Activated T-cell treated with anti-CD3 and anti-CD28 coated beads for 24 hours (primary cell): Measurements from ENCODE around the gene SGMS1.
"Not testable (repeated sequence)": the region's sequence is repeated elsewhere in the genome, so short reads cannot be mapped to it uniquely, and the experiment has no call there.

Source experiments
- DNase-seq: peaks from one replicate; pipeline ENCODE4 v3.0.0-alpha.2; 2020; ENCODE audit warnings: low read depth

Gene SGMS1

GRCh38 chr10:50304660-50305059, 319.1 kb downstream of the SGMS1 start:
- DNase-seq: no peak

GRCh38 chr10:50299948-50300669, 323.6 kb downstream of the SGMS1 start:
- DNase-seq: no peak

- no peak for DNase-seq
Measured at GRCh38 chr10:50295367-50295766, 328.4 kb downstream of the SGMS1 start.

- DNase-seq: no peak
Measured at GRCh38 chr10:50294582-50294981, 329.2 kb downstream of the SGMS1 start.

GRCh38 chr10:50293513-50294313, 330.0 kb downstream of the SGMS1 start:
- no peak for DNase-seq

GRCh38 chr10:50291261-50291850, 332.4 kb downstream of the SGMS1 start:
- DNase-seq: no peak

- DNase-seq: no peak
Measured at GRCh38 chr10:50289196-50289595, 334.6 kb downstream of the SGMS1 start.

- no peak for DNase-seq
Measured at GRCh38 chr10:50286996-50287803, 336.6 kb downstream of the SGMS1 start.

GRCh38 chr10:50286517-50286916, 337.2 kb downstream of the SGMS1 start:
- no peak for DNase-seq

- DNase-seq: no peak
Measured at GRCh38 chr10:50281967-50282522, 341.7 kb downstream of the SGMS1 start.

GRCh38 chr10:50281210-50281966, 342.4 kb downstream of the SGMS1 start:
- no peak for DNase-seq

GRCh38 chr10:50280049-50280841, 343.5 kb downstream of the SGMS1 start:
- DNase-seq: no peak

GRCh38 chr10:50279489-50279888, 344.3 kb downstream of the SGMS1 start:
- DNase-seq: no peak

- DNase-seq: peak; percentile 7
Measured at GRCh38 chr10:50275650-50276235, 348.0 kb downstream of the SGMS1 start.

GRCh38 chr10:50272531-50272930, 351.2 kb downstream of the SGMS1 start:
- no peak for DNase-seq

- DNase-seq: no peak
Measured at GRCh38 chr10:50271564-50272250, 352.0 kb downstream of the SGMS1 start.

- not testable (repeated sequence) for DNase-seq
Measured at GRCh38 chr10:50267877-50268276, 355.9 kb downstream of the SGMS1 start.

GRCh38 chr10:50262625-50263024, 361.1 kb downstream of the SGMS1 start:
- DNase-seq: not testable (repeated sequence)

GRCh38 chr10:50260791-50261281, 362.9 kb downstream of the SGMS1 start:
- DNase-seq: peak; percentile 3
